Mucosa of gallbladder (tissue), 1 donor: ENCODE results near the gene CCP110. TPM values are rescaled to one million over a fixed set of nuclear protein-coding genes. Genes with fewer than 3 reads are reported as not detected.

Experiments used
- DNase-seq: peaks from one replicate; pipeline ENCODE4 v3.0.0-alpha.2; 2020; ENCODE audit warnings: low spot score
- total RNA-seq: library from RNA; stranded (reverse); gene quantifications from one replicate; pipeline ENCODE4 v1.2.1, GENCODE V29; 2021
- donor health status: DM: no; HTN: no; CAD: no.

Gene CCP110
- total RNA-seq, 1 donor from 2014 or later = 14.7 TPM

DNA sequence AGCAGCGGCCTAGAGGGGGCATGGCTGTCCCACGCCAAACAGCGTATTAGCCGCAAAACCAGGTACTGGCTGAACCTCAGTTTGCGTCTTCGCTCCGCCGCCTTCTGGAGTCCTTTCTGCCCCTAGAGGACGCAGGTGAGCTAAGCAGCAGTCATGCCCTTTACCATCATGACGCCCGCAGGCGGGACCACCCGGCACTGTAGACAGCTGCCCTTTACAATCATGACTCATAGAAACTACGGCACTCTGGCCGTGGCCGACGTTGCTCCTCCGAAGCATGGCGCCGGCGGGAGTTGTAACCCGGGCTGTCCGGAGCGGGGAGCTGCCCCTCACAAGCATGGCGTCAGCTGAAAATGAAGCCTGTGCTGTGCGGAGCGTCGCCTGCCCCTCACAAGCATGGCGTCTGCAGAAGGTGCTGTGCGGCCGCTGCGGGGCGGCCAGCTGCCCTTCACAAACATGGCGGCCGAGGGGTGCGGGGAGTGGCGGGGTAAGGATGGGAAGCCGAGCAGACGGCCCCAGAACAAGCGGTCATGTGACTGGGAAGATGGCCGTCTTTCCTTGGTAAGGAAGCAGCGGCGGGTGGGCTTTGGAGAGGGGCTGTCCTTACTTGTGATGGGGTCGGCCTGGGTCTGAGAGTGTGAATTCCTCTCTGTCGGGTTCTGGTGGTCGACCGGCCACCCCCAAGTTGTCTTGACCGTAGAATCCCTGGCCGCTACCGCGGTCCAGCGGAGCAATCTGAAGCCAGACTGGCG is 31.6 kb downstream of the CCP110 start, which contains the start of gene VPS35L:
VPS35L (plus strand) TSS at position 518 of the 752 bp plus-strand sequence; CDS start at position 545, 27 bp downstream.
- DNase-seq = peak; percentile 97

DNA sequence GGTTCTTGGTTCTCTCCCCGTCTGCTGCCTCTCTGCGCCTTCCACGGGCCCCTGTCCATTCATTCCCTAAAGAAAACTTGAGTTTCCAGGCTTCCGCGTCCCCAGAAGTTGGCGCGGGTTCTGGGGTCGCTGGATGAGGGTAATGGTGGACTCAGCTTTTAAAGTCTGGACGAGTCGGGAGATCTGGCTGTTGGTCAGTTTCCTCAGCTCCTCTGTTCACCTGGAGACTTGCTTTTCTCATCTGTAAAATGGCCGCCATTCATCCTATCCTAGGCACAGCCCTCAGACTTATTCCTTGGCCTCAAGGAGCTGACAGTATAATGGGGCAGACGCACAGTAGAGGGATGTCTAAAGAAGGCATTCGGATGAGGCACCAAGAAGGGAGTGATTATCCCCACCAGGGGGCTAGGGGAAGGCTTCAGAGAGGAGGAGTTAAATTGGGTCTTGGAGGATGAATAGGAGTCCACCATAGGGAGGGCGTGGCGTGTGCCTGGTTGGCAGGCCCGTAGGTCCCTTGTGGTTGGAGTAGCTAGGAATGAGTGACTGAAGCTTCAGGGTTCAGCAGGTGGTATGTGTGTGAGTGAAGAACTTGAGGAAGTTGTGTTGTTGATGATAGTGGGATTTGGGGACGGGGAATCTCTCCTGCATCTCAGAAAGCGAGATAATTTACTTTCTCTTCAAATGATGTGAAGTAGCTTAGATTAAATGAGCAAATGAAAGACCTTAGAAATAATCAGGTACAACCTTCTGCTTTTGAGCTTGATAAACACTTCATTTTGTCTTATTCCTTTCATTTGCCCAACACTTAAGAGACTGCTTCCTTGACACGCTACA is 32.4 kb downstream of the CCP110 start:
- no peak for DNase-seq

DNA sequence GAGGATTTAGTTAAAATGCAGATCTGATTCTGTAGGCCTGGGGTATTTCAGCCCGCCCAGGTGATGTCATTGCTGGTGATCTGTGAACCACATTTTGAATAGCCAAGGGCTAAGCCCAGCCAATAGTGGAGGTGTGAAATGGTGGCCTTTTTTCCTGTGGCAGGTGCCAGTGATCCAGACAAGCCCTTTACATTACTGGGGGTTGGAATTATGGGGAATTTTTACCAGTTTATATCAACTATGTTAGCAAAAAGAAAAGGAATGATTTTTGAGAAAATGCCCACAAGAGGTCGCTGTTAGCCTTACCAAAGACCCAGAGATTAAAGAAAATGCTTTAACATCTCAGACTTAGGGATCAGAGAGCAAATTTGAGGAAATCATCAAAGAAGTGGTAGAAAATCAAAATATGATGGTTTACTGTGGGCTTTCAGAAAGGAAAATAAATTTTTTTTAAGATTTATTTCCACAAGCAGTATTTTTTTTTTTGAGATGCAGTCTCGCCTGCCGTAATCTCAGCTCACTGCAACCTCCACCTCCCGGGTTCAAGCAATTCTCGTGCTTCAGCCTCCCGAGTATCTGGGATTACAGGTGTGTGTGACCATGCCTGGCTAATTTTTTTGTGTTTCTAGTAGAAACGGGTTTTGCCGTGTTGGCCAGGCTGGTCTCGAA is 35.6 kb downstream of the CCP110 start:
- DNase-seq = no peak

DNA sequence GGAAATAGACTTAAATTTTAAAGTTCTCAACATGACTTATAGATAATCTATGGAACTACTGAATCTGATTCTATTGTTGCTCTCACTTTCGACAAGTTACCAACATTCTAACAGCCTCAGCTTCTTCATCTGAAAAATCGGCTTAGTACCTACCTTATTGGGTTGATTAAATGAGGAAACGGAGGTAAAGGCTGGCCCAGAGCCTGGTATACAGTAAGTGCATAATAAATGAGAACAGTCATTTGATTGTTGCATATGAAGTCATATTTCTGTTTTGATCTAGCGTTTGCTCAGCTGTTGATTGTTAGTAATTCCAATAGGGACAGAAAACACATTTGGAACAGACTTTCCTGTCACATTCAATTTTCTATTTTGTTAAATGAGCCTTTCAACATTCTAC is 36.3 kb downstream of the CCP110 start:
- no peak for DNase-seq

DNA sequence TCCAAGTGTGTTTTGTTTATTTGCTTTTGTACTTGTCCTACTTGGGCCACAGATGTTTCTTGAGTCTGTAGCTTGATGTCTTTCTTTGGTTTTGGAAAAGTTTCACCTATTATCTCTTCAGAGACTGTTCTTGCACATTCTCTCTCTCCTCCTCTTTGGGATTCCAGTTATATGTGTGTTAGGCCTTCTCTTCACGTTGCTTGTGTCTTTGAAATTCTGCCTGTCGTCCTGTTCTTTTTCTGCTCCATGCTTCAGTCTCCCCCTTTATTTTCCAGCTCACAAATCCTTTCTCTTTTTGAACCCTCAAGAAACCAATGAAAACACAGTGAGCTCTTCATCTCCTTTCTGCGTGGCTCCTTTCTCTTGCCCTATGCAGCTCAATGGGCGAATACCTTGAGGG is 39.6 kb downstream of the CCP110 start:
- DNase-seq = no peak

DNA sequence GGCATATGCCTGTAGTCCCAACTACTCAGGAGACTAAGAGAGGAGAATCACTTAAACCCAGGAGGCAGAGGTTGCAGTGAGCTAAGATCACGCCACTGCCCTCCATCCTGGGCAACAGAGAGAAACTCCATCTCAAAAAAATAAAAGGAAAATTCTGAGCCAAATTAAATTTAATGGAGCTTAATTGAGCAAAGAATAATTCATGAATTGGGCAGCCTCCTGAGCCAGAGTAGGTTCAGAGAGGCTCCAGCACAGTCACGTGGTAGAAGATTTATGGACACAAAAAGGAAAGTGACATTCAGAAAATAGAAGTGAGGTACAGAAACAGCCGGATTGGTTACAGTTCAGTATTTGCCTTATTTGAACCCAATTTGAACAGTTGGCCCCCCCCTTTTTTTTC is 42.6 kb downstream of the CCP110 start:
- no peak for DNase-seq

DNA sequence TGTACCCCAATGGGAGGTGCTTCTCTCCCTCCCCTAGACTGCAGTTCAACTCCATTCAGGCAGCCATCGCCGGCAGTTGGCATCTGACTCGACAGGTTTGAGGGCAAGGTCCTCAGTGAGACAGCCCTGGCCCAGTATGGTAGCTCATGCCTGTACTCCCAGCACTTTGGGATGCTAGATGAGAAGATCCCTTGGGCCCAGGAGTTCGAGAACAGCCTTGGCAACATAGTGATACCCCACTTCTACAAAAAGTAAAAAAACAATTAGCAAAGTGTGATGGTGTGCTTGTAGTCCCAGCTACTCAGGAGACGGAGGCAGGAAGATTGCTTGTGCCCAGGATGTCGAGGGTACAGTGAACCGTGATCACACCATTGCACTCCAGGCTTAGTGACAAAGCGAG is 43.8 kb downstream of the CCP110 start:
- DNase-seq = no peak

DNA sequence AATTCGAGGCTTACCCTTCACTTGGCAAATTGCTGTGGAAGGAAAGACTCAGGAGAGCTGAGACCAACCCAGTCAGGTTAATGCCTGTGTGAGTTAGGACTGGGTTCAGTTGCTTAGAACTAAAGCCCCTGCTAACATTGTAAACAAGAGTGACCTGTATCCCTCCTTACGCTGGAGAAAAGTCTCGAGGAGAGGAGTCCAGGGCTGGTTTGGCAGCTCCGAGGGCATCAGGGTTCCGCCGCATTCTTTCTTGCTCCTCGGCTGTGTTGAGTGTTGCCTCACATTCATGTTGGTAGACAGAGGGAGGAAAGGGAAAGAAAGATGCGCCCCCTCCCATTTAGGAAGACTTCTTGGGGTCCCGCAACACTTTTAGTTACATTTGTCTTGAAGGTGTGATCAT is 50.3 kb downstream of the CCP110 start:
- DNase-seq = no peak

DNA sequence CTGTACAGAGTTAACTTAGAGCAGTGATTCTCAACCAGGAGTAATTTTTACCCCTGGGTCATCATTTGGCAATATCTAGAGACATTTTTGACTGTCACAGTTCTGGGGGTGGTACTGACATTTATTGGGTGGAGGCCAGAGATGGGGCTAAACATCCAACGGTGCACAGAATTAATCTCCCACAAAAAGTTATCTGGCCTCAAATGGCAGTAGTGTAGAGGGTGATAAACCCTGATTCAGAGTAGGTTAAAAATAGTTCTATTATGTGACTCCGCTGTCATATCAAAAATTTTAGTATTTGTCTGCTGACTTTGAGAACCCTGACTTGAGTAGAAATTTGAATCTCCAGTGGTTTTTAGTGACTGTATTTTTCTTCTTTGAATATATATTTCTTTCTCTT is 50.9 kb downstream of the CCP110 start:
- no peak for DNase-seq

DNA sequence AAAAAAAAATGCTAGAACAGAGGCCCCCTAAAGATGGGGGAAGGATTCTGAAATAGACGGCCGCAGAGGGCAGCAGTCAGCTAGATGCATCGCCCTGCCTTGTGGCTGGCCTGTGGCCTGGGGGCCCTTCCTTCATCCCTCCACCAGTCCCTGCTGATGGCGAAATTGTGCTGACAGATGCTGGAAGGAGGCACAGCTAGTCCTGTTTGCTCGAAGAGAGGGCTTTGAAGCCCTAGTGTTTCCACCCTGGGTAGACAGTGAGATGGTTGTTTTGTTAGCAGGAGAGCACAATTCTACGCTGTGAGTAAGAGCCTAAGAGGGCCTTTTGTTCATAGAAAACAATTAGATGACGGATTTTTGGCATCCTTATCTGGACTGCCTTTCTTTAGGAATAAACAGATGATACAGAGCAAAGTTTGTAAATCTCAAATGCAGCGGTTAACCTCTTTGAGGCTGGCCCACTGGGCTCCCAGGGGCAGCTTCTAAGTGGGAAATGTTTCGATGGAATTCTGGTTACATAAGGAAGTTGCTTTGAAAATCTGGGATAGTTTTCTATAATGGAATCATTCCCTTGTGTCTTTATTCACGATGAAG is 54.7 kb downstream of the CCP110 start:
- DNase-seq = no peak

DNA sequence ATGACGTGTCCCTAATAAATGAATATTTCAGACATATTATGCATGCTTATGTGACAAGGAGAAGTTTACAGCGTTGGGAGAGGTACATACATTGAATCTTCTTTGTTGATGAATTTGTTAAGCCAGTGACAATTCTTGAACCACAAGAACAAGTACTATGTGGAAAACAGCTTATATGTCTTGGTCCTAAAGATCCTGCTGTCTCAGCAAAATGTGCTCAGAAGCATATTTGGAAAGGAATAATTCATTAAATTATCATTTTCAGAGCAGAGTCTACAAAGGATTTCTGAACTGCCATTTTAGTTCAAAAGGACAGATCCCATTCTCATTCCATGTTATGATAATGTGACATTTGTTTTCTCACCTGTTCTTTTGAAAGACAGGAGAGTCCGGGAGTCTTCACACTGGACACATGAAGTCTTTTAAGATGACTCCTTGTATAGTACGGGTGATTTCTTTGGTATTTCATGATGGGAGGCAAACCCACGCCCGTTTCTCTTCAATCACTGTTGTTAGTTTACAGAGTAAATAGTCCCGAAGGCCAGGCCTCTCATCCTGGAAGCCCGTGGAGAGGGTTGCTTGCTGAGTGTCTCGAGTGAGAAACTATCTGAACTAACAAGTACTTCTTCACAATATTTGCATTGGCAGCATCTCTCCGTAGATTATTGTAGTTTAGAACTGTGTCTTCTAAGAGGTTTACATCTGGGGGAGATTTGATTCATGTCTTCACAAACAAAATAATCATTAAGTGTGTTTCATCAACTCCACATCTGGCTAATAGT is 58.5 kb downstream of the CCP110 start:
- DNase-seq = no peak

DNA sequence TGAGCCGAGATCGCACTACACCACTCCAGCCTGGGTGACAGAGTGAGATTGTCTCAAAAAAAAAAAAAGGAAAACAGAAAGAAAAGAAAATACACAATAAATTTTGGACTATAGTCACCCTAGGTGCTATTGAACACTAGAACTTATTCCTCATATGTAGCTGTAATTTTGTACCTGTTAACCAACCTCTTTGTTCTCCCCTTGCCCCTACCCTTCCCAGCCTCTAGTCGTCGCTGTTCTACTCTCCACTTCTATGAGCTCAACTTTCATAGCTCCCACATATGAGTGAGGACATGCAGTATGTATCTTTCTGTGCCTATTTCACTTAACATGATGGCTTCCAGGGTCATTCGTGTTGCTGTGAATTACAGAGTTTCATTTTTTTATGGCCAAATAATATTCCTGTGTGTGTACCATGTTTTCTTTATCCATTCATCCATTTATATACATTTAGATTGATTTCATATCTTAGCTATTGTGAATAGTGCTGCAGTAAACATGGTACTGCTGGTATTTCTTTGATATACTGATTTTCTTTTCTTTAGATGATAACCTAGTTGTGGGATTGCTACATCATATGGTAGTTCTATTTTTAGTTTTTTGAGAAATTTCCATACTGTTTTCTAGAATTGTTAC is 60.0 kb downstream of the CCP110 start:
- peak; percentile 30 for DNase-seq

DNA sequence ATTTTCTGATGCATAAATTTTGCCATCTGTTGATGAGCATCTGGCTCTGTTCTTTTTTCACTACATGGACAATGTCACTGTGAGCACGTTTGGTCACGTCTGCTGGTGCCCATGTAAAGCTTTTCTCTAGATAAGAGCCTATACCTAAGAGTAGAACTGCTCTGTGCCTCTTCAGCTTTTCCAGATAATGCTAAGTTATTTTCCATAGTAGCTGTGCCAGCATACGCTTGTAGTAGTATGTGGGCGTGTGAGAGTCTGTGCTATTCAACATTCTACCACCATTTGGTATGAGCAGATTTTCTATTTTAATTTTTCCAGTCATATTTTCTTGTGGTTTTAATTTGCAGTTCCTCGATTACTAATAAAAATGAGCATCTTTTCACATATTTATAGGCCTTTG is 64.9 kb downstream of the CCP110 start:
- no peak for DNase-seq

DNA sequence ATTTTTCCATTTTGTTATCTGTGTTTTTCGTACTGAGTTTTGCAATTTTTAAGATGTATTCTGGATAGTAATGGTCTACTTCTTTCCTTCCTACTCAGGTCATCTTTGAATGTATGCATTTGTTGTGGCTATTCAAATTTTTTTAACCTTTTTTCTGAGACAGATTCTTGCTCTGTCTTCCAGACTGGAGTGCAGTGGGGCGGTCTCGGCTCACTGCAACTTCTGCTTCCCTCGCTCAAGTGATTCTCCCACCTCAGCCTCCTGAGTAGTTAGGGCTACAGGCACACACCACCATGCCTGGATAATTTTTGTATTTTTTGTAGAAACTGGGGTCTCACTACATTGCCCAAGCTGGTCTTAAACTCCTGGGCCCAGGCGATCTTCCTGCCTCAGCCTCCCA is 65.4 kb downstream of the CCP110 start:
- no peak for DNase-seq

DNA sequence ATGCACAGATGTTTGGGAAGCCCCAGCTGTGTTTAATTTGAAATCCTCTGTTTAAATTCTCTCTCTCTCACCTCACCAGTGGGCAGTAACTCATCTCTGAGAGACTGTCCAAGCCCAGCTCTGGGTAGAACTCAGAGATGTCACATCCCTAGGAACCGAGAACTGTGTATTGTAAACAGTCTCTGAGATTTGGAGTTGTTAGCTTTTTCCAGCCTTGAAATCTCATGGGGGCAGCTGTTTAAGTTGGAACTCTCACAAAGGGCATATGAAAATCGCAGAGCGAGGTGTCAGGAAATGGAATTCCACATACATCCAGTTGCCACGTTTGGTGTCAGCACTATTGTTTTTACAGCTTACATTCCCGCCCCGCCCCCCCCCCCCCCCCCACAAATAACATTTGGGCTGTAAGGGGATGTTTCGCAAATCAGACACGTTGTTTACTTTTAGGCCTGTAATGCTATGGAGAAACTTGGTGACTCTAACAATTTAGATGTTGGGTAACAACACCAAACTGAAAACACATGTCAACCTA is 66.1 kb downstream of the CCP110 start:
- no peak for DNase-seq

DNA sequence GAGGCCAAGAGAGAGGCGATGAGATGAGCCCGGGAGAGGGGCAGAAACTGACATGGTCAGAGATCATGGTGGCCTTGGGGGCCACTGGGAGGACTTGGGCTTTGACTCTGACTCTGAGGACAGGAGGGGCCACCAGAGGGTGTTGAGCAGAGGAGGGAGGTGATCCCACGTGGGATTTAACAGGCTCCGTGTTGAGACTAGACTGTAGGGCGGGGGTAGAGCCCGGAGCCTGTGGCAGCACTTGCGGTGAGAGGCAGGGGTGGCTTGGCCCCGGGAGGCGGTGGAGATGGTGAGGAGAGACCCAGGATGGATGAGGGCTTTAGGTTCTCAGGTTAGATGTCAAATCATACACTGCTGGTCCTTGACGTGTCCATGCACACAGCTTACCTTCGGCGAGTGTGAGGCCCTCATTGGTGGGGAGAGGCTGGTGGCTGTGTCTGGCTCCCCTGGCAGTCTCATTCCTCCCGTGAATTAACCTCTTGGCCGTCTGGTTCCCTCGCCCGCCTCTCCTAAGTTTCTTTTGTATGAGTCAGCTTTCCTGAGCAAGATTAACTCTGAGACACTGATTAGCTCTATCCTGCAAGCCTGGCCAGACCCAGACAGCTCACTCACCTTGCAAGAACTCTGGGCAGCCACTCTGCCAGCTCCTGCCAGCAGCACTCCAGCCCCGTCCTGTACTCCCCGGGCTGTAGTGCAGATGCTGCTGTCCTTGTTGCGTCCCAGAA is 71.5 kb downstream of the CCP110 start:
- DNase-seq = peak; percentile 16

DNA sequence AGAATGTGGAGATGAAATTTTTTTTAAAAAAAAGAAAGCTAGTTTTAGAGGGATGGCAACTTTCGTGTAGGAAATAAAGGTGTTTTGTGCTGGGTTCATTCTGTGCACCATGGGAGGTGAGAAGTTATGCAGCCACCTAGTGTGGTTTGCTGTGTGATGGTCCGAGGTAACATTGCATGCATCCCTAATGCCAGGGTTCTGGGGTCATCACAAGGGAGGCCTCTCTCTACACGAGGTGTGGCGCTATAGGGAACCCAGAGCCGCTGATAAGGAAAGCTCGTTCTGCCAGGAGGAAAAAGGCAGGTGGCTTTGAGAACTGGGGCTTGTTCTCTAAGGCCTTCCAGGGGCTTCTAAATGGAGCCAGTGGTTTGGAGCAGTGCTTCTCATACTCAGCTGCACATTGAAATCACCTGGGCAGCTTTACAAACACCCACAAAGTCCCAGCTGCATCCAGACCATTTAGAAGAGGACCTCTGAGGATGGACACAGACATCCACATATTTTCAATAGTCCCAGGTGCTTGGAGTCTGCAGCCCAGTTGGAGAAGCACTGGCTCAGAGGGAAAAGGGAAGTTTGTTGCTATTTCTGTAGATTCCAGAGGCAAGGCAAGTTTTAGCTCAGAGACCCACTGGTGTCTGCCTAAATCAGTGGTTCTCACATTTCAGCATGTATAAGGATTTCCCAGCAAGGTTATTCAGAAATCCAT is 75.2 kb downstream of the CCP110 start:
- no peak for DNase-seq

DNA sequence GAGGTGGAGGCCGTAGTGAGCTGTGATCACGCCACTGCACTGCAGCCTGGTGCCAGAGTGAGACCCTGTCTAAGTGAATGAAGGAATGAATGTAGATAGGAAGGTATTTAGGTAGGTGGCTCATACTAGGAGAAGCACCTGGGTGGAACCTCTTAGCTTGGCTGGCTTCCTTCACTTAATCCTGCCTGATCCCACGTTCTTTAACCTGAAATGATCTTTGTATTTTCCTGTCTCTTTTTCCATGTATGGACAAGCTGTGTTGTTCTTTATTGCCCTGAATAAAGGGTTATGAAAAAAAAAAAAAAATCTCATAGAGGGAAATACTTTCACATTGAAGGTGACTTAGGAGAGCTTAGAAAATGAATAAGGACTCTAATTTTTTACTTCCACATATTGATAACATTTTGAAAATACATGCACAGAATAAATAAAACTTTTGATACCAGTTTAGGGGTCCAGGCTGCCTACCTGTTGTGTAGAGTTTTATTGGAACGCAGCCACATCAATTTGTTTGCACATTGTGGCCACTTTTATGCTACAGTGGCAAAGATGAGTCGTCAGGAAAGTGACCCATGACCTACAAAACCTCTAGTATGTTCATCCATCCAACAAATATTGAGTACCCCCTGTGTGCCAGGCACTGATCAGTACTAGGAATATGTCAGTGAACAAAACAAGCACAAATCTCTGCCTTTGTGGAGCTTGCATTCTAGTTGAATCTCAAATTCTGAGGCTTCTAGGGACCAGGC is 76.4 kb downstream of the CCP110 start:
- DNase-seq = no peak
